DOHH2 (cell line): Measurements from ENCODE around the gene ZNF366.

Experiments used
- H3F3A ChIP-seq: fragments of 200-600 bp; sonication (generic), shearing (Covaris generic); 2 replicates; pipeline ENCODE4 v1.6.0; 2016; ENCODE audit warnings: antibody characterized with exemption, mild to moderate bottlenecking; ENCODE audit not compliant: control insufficient read depth, insufficient read depth
- H3K27ac ChIP-seq: fragments of 200-600 bp; sonication (generic); 2 replicates; pipeline ENCODE4 v1.5.1; 2014; ENCODE audit warnings: low read depth, mild to moderate bottlenecking, low read length, moderate library complexity
- H3K27me3 ChIP-seq: fragments of 200-600 bp; sonication (generic); 2 replicates; pipeline ENCODE4 v1.6.1; 2014; ENCODE audit warnings: mild to moderate bottlenecking, low read length, mixed read lengths; ENCODE audit not compliant: control insufficient read depth
- H3K36me3 ChIP-seq: fragments of 200-600 bp; sonication (generic); 2 replicates; pipeline ENCODE4 v1.6.1; 2014; ENCODE audit warnings: mild to moderate bottlenecking, low read length, moderate library complexity, mixed read lengths; ENCODE audit not compliant: control insufficient read depth
- H3K4me1 ChIP-seq: fragments of 200-600 bp; sonication (generic); 2 replicates; pipeline ENCODE4 v1.6.1; 2014; ENCODE audit warnings: mild to moderate bottlenecking, low read length, mixed read lengths; ENCODE audit not compliant: control insufficient read depth
- H3K4me2 ChIP-seq: fragments of 200-600 bp; sonication (generic); 2 replicates; pipeline ENCODE4 v1.6.0; 2014; ENCODE audit warnings: mild to moderate bottlenecking, low read length, moderate library complexity
- H3K4me3 ChIP-seq: fragments of 200-600 bp; sonication (generic); 2 replicates; pipeline ENCODE4 v1.5.1; 2014; ENCODE audit warnings: mild to moderate bottlenecking, low read length, mixed read lengths
- H3K79me2 ChIP-seq: fragments of 200-600 bp; sonication (generic); 2 replicates; pipeline ENCODE4 v1.6.1; 2014; ENCODE audit warnings: mild to moderate bottlenecking, low read length, mixed read lengths; ENCODE audit not compliant: control insufficient read depth
- H3K9me2 ChIP-seq: fragments of 200-600 bp; sonication (generic); replicated peaks from 2 replicates; pipeline ENCODE4 v1.6.1; 2014; ENCODE audit warnings: mild to moderate bottlenecking, low read length, mixed read lengths; ENCODE audit not compliant: control insufficient read depth
- H3K9me3 ChIP-seq: fragments of 200-600 bp; sonication (generic); 2 replicates; pipeline ENCODE4 v1.6.1; 2014; ENCODE audit warnings: antibody characterized with exemption, low read length, mixed read lengths; ENCODE audit not compliant: control insufficient read depth, insufficient read depth
- H4K20me1 ChIP-seq: fragments of 200-600 bp; sonication (generic); 2 replicates; pipeline ENCODE4 v1.6.0; 2014; ENCODE audit warnings: low read depth, mild to moderate bottlenecking, antibody characterized with exemption, low read length, moderate library complexity; ENCODE audit not compliant: control insufficient read depth, insufficient read depth
- CTCF ChIP-seq: fragments of 200-600 bp; sonication (generic); IDR thresholded peaks from one replicate; pipeline ENCODE4 v1.5.1; 2014; ENCODE audit warnings: antibody characterized with exemption, mild to moderate bottlenecking, low read depth, low read length; ENCODE audit not compliant: poor library complexity, severe bottlenecking
- EZH2phosphoT487 ChIP-seq: fragments of 200-600 bp; sonication (generic); IDR thresholded peaks from 2 replicates; pipeline ENCODE4 v1.6.1; 2017; ENCODE audit warnings: borderline replicate concordance, mild to moderate bottlenecking, antibody characterized with exemption, low read length, moderate library complexity, mixed read lengths

Gene ZNF366

DNA sequence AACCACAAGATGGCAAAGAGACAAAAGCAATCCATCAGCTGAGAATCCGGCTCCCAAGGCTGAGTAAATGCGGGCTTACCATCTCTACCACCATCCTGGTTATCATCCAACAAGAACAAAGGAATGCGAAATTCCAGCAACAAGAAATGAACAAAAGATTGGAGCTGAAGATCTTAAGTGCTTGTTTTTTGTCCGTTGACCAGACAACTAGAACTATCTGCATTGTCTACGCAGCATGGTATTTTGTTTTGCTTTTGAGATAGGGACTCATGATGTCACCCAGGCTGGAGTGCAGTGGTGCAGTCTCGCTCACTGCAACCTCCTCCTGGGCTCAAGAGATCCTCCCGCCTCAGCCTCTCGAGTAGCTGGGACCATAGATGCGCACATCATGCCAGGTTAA is 88.9 kb downstream of the ZNF366 start:
- Histone ChIP-seq H3K4me1 (no peaks in the 10 kb centered on the region), H3K4me3 (no peak overlapping the region), H3K27me3 (peaks cover 6% of the 10 kb centered on the region; the same call in 1 of the 2 replicates), H3K36me3 (no peaks in the 10 kb centered on the region), H4K20me1 (no peaks in the 10 kb centered on the region), H3K4me2 (no peak overlapping the region), H3K9me2 (no peaks in the 10 kb centered on the region), H3K27ac (no peak overlapping the region), H3K9me3 (no peaks in the 10 kb centered on the region), H3K79me2 (no peaks in the 10 kb centered on the region), H3F3A (no peaks in the 10 kb centered on the region)
- TF ChIP-seq EZH2phosphoT487 (no peak), CTCF (no peak)

DNA sequence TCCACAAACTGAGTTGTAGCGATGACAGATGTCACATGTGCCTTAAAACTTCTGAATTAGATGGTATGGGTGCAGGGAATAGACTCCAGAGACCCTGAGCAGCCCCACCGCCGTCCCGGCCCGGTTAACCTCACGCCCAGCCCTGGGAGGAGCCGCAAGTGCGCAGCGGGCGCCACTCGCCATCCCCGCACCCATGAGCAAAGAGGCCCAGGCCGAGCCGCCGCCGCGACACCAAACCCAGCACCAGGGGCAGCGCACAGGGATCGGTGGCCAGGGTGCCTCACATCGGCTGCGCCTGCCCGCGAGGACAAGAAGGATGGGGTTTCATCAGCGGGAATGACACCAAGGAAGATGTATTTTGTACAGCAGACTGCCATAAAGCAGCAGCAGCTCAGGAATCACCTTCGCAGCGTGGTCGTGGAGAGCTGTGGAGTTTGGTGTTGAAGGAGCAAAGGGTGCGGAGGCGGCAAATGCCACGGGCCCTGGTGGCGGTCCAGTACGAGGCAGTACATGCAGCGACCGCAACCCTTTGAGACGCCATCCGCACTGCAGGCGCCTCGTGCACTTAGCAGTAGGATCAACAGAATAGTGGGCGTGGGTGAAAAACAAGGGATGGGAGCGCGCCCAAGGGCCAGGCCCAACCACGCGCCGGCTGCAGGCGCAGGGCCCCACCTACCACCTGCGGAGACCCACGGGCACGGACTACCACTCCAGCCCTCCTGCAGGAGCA is 89.7 kb downstream of the ZNF366 start:
- Histone ChIP-seq H3K4me3 (no peak overlapping the region), H3K27ac (no peak overlapping the region), H3K36me3 (no peaks in the 10 kb centered on the region), H3K79me2 (no peaks in the 10 kb centered on the region), H3K4me1 (no peaks in the 10 kb centered on the region), H3K9me2 (no peaks in the 10 kb centered on the region), H4K20me1 (no peaks in the 10 kb centered on the region), H3K27me3 (peaks cover 9% of the 10 kb centered on the region; the same call in 1 of the 2 replicates), H3K4me2 (no peak overlapping the region), H3K9me3 (no peaks in the 10 kb centered on the region), H3F3A (no peaks in the 10 kb centered on the region)
- no peak for TF ChIP-seq EZH2phosphoT487
- TF ChIP-seq CTCF, result no peak

DNA sequence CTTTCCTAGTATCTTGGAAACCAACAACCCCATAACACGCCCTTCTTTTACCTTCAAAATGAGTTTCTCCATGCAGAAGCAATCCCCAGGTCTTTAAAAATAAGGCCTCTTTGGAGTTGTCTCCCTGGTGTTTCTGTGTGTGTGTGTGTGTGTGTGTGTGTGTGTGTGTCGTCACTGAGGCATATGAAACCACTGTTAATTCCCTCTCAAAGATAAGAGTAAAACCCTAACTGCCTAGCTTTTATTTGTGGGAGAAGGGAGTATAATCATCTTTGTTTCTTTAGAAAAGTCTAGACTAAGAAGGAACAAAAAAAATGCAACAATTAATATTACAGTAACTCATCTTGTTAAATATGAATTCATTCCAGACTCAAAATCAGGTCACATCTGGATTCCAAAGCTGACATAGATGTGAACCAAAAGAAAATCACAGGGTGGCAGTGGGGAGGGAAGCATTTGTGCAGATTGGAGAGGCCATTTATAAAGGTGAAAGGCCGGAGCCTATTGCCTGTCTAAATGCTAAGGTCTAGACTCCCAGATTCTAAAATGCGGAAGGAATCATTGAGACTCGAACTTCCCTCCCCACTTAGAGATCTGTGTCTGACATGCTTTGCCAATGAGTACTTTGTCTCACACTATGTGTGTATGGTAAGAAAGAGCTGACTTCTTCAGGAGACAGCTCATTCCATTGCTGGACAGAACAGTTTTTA is 91.4 kb downstream of the ZNF366 start:
- Histone ChIP-seq H3K4me1 (no peaks in the 10 kb centered on the region), H3K36me3 (no peaks in the 10 kb centered on the region), H3K4me2 (no peak overlapping the region), H3K4me3 (no peak overlapping the region), H3K9me2 (no peaks in the 10 kb centered on the region), H3K27me3 (peaks cover 9% of the 10 kb centered on the region), H3K27ac (no peak overlapping the region), H3K79me2 (no peaks in the 10 kb centered on the region), H3F3A (no peaks in the 10 kb centered on the region), H3K9me3 (no peaks in the 10 kb centered on the region), H4K20me1 (no peaks in the 10 kb centered on the region)
- TF ChIP-seq CTCF (no peak), EZH2phosphoT487 (no peak)
